Fibroblast of skin of right quadriceps (primary cell): ENCODE data around the gene OR2A2.
"Not testable (repeated sequence)": the region's sequence is repeated elsewhere in the genome, so short reads cannot be mapped to it uniquely, and the experiment has no call there.

Source experiments
- DNase-seq: peaks from one replicate; pipeline ENCODE4 v3.0.0-alpha.2; 2013

The OR2A2 gene, protein sequence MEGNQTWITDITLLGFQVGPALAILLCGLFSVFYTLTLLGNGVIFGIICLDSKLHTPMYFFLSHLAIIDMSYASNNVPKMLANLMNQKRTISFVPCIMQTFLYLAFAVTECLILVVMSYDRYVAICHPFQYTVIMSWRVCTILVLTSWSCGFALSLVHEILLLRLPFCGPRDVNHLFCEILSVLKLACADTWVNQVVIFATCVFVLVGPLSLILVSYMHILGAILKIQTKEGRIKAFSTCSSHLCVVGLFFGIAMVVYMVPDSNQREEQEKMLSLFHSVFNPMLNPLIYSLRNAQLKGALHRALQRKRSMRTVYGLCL

GRCh38 chr7:144109283-144109682, at the start of gene OR2A2:
Gene OR2A2 (plus strand): TSS chr7:144109583. CDS start chr7:144109583, 0 bp downstream.
- no peak for DNase-seq

- DNase-seq, result no peak
Observed at GRCh38 chr7:144063710-144064109, 45.7 kb upstream of the OR2A2 start.

DNA sequence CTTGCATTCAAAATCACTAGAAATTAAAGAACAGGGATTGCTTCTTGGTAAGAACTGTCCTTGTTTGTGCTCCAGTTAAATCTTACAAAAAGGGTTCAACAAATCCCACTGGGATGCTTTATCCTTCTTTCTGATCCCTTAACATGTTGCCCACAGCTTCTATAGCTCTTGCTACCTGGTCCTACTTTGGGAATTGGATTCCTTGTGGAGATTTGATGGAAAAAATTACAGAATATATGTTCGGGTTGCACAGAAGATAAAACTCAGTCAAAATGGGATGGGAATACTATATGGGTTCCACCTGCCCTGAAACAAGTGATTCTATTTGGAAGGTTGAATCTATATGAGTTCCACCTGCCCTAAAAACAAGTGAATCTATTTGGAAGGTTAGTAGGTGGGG, 39.9 kb upstream of the OR2A2 start, which contains the start of gene OR2A25:
TSS of gene OR2A25 (plus strand) at position 301 of the 400 bp plus-strand sequence. CDS start 4,409 bp downstream, outside the sequence.
- no peak for DNase-seq

DNA sequence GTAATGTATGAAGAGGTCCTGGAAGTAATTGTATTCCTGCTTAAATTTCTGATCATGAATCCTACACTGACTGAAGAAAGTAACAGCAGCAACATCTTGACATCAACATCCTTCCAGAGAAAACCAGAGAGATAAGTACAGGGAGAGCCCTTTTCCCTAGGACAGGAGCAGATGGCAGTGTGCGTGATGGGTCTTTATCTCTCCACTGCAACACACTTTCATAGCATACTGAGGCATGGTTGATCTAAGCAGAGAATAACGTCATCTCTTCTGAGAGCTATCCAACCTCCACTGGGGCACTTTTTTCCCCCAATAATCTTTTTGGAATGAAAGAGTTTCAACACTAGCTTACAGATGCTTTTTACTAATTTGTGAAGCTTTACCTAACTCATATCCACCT, 39.4 kb upstream of the OR2A2 start:
- no peak for DNase-seq

DNA sequence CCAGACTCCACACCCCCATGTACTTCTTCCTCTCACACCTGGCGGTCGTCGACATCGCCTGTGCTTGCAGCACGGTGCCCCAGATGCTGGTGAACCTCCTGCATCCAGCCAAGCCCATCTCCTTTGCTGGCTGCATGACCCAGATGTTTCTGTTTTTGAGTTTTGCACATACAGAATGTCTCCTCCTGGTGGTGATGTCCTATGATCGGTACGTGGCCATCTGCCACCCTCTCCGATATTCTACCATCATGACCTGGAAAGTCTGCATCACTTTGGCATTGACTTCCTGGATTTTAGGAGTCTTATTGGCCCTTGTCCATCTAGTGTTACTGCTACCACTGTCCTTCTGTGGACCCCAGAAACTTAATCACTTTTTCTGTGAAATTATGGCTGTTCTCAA, 35.0 kb upstream of the OR2A2 start:
- no peak for DNase-seq

DNA sequence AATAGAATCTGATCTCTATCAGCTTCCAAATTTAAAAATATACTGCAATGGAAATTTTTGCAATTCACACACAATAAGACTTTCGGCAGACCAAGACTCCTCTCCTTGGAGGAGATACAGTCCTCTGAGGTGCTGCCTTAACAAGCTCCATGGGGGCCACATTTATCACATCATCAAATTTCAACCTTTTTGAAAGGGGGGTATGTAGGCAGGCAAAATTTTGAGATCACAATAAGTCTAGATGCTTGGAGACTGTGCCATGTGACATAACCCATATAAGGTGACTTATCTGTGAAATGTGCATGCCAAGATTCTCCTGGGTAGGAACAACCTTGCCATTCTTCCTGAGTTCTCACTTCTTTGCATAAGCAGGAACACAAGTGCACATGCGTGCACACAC, 23.4 kb upstream of the OR2A2 start, which contains the start of gene OR2A12:
TSS of gene OR2A12 (plus strand) at position 301 of the 400 bp plus-strand sequence. CDS start 8,830 bp downstream, outside the sequence.
- no peak for DNase-seq

GRCh38 chr7:144086730-144087129, 22.7 kb upstream of the OR2A2 start:
- no peak for DNase-seq

DNA sequence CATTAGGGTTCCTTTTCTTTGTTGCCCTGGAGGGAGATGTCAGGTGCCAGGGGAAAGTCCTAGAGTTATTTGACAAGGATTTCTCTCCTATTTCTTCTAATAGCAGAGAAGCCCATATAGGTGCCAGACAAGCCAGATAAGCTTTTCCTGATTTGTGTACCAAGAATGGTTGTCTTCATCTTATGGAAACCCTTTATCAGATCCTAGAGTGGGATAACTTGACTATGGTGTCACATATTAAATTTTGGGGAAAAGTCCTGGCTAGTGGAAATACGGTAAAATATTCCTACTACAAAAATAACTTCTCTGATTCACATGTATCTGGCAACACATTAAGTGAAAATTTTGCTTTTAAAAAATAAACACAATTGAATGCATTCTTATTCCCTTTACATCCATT, 22.2 kb upstream of the OR2A2 start:
- no peak for DNase-seq

GRCh38 chr7:144090667-144091066, 18.7 kb upstream of the OR2A2 start:
- DNase-seq, result no peak

DNA sequence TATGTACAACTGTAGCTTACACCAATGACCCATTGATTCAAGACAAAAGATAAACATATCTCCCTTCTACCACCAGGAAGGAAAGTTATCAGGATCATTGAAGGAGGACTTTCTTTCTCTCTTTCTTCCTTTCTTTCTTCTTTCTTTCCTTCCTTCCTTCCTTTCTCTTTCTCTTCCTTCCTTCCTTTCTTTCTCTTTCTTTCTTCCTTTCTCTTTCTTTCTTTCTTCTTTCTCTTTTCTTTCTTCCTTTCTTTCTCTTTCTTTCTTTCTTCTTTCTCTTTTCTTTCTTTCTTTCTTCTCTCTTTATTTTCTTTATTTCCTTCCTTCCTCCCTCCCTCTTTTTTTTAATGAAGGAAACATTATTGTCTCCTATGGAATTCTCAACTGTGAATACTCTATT, 10.6 kb upstream of the OR2A2 start:
- no peak for DNase-seq

- DNase-seq, result no peak
Observed at GRCh38 chr7:144100607-144101006, 8.8 kb upstream of the OR2A2 start.

DNA sequence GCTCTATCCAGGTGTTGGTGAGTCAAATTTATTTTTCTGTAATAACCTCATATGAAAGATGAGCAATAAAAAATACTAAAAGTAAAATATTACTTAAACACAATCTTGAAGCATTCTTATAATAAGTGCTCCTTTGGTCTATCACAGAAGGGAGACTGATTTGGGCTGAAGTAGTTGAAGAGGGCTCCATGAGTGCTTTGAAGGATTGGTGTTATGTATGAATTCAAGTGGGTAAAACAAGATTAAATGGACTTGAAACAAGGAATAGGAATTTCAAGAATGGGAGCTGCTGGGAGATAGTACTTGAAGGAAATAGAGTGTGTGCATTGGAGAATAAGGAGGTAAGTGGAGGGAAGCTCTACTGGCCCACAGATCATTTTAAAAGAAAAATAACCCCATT, 7.3 kb upstream of the OR2A2 start:
- DNase-seq, result no peak

GRCh38 chr7:144105211-144105610, 4.2 kb upstream of the OR2A2 start:
- DNase-seq, result no peak

DNA sequence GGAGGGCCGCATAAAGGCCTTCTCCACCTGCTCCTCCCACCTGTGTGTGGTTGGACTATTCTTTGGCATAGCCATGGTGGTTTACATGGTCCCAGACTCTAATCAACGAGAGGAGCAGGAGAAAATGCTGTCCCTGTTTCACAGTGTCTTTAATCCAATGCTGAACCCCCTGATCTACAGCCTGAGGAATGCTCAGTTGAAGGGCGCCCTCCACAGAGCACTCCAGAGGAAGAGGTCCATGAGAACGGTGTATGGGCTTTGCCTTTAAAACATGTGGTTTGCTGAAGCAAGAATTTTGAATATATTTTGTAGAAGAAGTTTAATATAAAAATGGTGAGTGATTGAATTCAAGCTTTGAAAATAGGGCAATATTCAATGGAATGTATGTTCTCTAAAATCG, 889 bp downstream of the OR2A2 start:
- no peak for DNase-seq

DNA sequence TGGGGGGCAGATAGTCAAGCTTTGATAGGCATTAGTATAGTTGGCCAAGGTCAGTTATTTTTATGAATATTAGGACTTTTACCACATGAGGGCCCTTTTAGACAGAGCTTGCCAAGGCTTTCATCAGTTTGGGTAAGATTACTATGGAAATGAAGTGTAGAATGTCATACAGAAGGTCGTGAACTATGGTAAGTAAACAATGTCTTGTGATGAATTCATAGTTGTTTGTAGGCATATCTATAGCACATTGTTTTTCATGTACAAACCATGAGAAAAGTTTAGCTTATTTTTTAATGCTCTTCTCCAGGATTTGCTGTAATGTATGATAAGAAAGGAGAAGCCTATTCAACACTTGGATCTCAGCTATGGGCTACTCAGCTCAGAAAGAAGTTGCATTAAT, 4.3 kb downstream of the OR2A2 start:
- no peak for DNase-seq

DNA sequence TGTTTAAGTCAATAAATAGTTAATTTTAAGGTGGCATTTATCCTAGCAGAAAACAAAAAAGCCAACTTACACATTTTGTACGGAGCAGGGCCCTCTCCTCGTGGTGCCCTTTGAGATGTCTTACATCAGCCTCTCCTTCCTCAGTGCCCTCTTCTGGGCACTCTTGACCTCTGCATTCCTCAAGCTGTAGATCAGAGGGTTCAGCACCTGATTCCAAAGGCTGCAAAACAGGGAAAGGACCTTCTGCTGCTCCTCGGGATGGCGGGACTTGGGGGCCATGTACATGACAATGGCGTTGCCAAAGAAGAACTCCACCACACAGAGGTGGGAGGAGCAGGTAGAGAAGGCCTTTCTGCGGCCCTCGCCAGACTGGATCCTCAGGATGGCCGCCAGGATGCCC, 9.0 kb downstream of the OR2A2 start:
- no peak for DNase-seq

DNA sequence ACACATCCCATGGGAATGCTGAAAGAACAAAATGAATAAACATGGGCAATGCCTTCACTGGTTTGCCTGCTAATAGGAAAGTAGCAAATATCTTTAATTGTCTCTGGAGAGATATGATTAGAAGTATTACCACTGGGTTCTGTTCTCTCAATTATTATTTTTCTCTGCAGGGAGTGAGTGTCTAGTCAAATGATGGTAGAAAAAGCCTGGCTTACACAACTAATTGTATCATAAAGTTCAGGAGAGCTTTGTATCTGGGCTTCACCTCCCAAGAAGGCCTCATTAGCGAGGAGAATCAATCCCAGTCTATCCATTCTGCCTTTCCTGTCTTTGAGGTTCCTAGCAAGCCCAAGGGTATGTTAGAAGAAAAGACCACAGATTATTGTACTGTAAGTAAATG, 13.5 kb downstream of the OR2A2 start, which contains the start of gene OR2A14:
TSS of gene OR2A14 (plus strand) at position 301 of the 400 bp plus-strand sequence. CDS start 5,937 bp downstream, outside the sequence.
- DNase-seq, result no peak

DNA sequence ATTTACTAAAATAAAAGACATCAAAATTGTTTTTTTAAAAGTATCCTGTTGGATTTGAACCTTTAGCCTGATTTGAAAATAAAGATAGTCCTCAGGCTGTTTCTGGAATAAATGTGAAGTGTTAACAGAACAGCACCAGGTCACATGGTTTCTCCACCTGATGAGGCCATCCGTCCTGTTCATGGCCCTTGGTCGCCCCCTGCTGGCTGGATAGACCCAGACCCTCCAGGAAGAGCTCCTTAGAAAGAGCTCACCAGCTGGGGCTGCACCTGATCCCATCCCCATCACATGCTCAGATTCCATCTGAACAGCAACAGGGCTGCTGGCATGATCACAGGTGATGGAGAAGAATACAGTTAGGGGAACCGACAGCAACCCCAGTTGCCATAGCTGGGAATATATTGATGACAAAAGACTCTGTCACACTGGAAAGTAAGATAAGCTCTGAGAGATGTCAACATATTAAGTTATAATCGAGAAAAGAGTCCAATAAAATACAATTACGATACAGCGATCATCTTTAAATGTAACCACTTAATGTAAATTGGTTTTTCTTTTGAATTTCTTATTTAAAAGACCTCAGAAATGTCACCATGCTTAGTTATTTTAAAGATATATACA, 18.4 kb downstream of the OR2A2 start:
- DNase-seq, result peak; percentile 63

DNA sequence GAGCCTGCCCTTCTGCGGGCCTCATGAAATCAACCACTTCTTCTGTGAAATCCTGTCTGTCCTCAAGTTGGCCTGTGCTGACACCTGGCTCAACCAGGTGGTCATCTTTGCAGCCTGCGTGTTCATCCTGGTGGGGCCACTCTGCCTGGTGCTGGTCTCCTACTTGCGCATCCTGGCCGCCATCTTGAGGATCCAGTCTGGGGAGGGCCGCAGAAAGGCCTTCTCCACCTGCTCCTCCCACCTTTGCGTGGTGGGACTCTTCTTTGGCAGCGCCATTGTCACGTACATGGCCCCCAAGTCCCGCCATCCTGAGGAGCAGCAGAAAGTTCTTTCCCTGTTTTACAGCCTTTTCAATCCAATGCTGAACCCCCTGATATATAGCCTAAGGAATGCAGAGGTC, 20.2 kb downstream of the OR2A2 start:
- DNase-seq, result not testable (repeated sequence)

GRCh38 chr7:144130730-144131129, 21.3 kb downstream of the OR2A2 start:
- no peak for DNase-seq

DNA sequence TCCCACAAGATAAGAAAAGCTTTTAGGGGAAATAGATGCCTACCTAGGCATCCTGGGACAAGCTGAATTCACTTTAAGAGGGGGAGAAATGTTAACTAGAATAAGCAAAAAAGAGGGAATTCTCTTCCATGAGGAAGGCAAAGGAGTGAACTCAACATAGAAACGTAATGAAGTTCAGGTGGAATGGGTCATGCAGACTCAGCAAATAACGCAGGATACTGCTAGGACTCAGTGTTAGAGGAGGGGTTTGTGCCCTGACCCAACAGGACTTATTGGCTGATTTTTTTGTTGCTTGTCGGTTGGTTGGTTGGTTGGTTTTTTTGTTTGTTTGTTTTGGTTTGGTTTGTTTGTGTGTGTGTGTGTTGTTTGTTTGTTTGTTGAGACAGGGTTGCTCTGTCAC, 22.9 kb downstream of the OR2A2 start:
- no peak for DNase-seq

DNA sequence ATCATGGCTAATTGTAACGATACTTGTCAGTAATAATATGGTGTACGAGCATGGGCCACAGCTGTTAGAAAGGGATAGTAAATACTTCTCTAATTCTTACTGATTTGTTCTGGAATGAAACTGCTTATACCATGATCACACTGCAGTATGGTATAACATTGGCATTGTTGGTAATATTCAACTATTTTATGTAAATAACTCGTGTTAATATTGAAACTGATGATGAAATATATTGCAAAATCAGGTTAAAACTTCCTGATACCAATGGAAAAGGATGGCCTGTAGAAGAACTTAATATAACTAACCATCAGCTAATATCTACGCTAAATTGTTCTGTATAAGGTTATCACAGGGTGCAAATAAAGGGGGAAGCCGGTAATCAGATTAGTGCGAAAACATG, 23.9 kb downstream of the OR2A2 start:
- DNase-seq, result no peak

- DNase-seq, result no peak
Observed at GRCh38 chr7:144134116-144134515, 24.7 kb downstream of the OR2A2 start.

GRCh38 chr7:144137501-144137900, 28.1 kb downstream of the OR2A2 start:
- no peak for DNase-seq
